Adrenal gland (tissue), 5 donors: ENCODE data around the gene PLSCR1.

Experiments
- POLR2A ChIP-seq, 2 donors: fragments of 450-650 bp; IDR thresholded peaks; one replicate each; pipeline ENCODE4 v1.6.1; 2017; ENCODE audit warnings: antibody characterized with exemption in 2 of 2, mild to moderate bottlenecking in 2 of 2, moderate library complexity in 1 of 2
- TF ChIP-seq, protein P1 (sequence below), 6 experiments: fragments of 450-650 bp in 4 of 6; fragments of 200-600 bp in 2 of 6; sonication (generic) in 1 of 6; IDR thresholded peaks; 1 replicate in 5 of 6; 2 replicates in 1 of 6; pipeline versions ENCODE4 v1.5.1 to v1.8.0; 2016 to 2021; ENCODE audit warnings: antibody characterized with exemption in 6 of 6, mild to moderate bottlenecking in 2 of 6, moderate library complexity in 1 of 6
- donor health status: DM: no; HTN: no; CAD: no.

DNA sequence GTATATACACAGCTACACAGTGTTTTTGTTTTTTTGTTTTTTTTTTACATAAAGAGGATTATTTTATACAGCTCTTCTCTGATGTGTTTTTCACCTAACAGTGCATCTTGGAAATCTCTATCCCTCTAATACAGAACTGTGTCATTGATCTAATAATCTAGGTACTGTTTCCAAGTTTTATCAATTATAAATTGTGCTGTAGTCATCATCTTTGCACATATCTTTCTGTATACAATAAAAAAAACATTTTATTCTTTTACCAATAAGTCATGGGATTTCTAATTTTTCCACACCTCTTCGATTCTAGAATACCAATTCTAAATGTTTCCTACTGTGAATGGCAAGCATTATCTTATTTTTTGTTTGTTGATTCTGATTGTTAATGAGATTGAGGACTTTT, 73.4 kb downstream of the PLSCR1 start:
- TF ChIP-seq, protein P1, sequence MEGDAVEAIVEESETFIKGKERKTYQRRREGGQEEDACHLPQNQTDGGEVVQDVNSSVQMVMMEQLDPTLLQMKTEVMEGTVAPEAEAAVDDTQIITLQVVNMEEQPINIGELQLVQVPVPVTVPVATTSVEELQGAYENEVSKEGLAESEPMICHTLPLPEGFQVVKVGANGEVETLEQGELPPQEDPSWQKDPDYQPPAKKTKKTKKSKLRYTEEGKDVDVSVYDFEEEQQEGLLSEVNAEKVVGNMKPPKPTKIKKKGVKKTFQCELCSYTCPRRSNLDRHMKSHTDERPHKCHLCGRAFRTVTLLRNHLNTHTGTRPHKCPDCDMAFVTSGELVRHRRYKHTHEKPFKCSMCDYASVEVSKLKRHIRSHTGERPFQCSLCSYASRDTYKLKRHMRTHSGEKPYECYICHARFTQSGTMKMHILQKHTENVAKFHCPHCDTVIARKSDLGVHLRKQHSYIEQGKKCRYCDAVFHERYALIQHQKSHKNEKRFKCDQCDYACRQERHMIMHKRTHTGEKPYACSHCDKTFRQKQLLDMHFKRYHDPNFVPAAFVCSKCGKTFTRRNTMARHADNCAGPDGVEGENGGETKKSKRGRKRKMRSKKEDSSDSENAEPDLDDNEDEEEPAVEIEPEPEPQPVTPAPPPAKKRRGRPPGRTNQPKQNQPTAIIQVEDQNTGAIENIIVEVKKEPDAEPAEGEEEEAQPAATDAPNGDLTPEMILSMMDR (IDR thresholded peaks at IDR 0.05): no peak
- no peak for TF ChIP-seq POLR2A (IDR thresholded peaks at IDR 0.05)
